ENCODE data around the gene STRN3. TPM values are rescaled to one million over a fixed set of nuclear protein-coding genes. Genes with fewer than 3 reads are reported as not detected.
"Not testable (repeated sequence)": the region's sequence is repeated elsewhere in the genome, so short reads cannot be mapped to it uniquely, and the experiment has no call there.

STRN3 gene
- total RNA-seq, 1 donor from 2014 or later: 35.0 TPM

DNA sequence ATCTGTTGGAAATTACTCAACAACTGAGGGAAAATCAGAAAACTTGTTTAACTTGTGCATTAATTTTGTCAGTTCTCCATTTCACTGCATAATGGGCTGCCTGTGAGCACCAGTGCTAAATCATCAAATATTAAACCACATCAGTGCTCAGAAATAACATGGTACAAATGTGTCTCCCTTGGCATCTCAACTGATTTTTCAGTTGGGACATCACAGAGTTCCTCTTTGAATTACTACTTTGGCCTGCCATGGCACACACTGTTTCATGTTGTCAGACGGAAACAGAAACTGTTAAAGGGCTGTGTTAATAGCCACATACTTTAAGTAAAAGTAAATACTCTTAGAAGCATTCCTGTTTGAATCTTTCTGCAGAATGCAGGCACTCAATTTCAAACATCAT, 42.1 kb upstream of the STRN3 start:
- no peak for DNase-seq
- peak; percentile 92 for ATAC-seq
- TF ChIP-seq, protein P1, sequence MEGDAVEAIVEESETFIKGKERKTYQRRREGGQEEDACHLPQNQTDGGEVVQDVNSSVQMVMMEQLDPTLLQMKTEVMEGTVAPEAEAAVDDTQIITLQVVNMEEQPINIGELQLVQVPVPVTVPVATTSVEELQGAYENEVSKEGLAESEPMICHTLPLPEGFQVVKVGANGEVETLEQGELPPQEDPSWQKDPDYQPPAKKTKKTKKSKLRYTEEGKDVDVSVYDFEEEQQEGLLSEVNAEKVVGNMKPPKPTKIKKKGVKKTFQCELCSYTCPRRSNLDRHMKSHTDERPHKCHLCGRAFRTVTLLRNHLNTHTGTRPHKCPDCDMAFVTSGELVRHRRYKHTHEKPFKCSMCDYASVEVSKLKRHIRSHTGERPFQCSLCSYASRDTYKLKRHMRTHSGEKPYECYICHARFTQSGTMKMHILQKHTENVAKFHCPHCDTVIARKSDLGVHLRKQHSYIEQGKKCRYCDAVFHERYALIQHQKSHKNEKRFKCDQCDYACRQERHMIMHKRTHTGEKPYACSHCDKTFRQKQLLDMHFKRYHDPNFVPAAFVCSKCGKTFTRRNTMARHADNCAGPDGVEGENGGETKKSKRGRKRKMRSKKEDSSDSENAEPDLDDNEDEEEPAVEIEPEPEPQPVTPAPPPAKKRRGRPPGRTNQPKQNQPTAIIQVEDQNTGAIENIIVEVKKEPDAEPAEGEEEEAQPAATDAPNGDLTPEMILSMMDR (IDR thresholded peaks at IDR 0.05): no peak
- no peaks in the 10 kb centered on the region for H3K27me3 ChIP-seq
- peaks cover 7% of the 10 kb centered on the region for H3K4me1 ChIP-seq
- no peak overlapping the region for H3K4me3 ChIP-seq
- H3K36me3 ChIP-seq: no peaks in the 10 kb centered on the region
- H3K27ac ChIP-seq: peak overlapping the region; percentile 39
- intact Hi-C loops (cut with DNase I): no loop called here
- H3K9me3 ChIP-seq: no peaks in the 10 kb centered on the region

DNA sequence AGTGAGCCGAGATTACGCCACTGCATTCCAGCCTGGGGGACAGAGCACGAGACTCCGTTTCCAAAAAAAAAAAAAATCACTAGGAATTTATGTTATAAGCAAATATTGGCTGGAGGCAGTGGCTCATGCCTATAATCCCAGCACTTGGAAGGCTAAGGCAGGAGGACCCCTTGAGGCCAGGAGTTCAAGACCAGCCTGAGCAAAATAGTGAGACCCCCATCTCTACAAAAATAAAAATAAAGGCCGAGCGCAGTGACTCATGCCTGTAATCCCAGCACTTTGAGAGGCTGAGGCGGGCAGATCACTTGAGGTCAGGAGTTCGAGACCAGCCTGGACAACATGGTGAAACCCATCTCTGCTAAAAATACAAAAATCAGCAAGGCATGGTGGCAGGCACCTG, 36.7 kb upstream of the STRN3 start:
- intact Hi-C loops (cut with DNase I); H3K27me3 ChIP-seq; ATAC-seq; H3K4me3 ChIP-seq; H3K27ac ChIP-seq; H3K36me3 ChIP-seq; H3K9me3 ChIP-seq; DNase-seq: not testable (repeated sequence)
- H3K4me1 ChIP-seq: peaks cover 13% of the 10 kb centered on the region

DNA sequence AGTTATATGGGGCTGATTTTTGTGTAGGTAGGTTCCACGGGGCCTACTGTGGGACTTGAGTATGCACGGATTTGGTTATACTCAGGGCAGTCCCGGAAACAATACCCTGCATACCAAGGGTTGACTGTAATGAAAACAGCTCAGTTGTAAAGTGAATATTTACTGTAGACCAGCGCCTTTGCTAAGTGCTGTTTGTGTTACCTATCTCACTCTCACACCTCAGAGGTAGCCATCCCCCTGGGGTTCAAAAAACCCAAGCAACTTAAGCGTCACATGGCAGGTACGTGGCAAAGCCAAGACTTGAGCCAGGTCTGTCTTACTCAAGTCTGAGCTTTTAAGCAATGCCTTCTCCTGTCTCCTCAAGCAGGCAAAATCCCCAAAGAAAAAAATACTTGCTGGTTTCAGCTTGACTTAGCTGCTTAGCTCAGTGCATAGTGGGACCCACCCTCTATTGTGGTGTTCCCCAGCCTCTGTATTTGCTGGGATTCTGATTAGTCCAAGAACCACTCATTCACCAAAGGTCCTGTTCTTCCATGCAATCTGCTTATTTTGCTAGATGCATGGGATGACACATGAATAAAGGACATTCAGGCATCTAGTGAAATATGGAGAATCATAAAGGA, 34.2 kb upstream of the STRN3 start:
- intact Hi-C loops (cut with DNase I): no loop called here
- no peak overlapping the region for H3K27ac ChIP-seq

DNA sequence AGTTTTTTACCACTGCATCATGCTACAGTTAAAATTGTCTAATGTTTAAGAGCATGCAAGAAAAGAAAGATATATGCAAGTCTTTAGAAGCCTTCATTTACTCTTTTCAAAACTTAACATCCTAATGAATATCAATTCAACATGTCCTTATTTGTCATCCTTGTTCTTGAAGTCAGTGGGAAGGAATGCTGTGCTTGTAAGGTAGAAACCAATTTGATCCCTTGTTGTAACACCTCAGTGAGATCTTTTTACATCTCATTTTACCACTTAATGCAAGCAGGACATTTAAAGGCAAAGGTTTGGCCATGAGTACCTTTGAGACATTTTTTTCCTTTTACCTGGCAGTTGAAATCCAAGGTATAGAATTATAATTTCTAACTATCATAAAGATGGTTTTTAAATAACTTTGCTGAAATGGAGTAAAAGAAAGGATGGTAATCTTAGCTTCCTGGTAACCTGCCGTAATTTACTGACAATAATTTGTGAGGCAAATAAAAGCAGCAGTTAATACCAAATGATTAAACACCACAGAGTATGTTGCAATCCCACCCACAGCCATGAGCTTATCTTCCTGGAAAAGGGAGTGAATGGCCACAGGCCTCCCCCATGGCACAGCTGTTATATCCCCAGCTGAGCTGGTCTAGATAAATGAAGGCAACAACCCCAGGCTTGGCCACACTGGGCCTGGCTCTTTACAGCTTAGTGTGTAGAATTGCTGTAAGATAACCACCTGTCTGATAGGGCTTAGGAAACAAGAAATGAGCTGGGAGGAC, 33.2 kb upstream of the STRN3 start:
- intact Hi-C loops (cut with DNase I): no loop called here
- H3K4me3 ChIP-seq: no peak overlapping the region
- peaks cover 10% of the 10 kb centered on the region for H3K4me1 ChIP-seq
- TF ChIP-seq, protein P1 (IDR thresholded peaks at IDR 0.05): no peak
- H3K9me3 ChIP-seq: no peaks in the 10 kb centered on the region
- ATAC-seq (peak; percentile 83), DNase-seq (no peak)
- H3K36me3 ChIP-seq: no peaks in the 10 kb centered on the region
- H3K27ac ChIP-seq: no peak overlapping the region
- no peaks in the 10 kb centered on the region for H3K27me3 ChIP-seq

More for the DNA sequence above, 34.2 kb upstream of the STRN3 start:
- ATAC-seq (peak; percentile 62), DNase-seq (no peak)
- no peaks in the 10 kb centered on the region for H3K9me3 ChIP-seq
- TF ChIP-seq, protein P1 (IDR thresholded peaks at IDR 0.05): no peak
- peaks cover 10% of the 10 kb centered on the region for H3K4me1 ChIP-seq
- no peak overlapping the region for H3K4me3 ChIP-seq
- H3K27me3 ChIP-seq: no peaks in the 10 kb centered on the region
- no peaks in the 10 kb centered on the region for H3K36me3 ChIP-seq

DNA sequence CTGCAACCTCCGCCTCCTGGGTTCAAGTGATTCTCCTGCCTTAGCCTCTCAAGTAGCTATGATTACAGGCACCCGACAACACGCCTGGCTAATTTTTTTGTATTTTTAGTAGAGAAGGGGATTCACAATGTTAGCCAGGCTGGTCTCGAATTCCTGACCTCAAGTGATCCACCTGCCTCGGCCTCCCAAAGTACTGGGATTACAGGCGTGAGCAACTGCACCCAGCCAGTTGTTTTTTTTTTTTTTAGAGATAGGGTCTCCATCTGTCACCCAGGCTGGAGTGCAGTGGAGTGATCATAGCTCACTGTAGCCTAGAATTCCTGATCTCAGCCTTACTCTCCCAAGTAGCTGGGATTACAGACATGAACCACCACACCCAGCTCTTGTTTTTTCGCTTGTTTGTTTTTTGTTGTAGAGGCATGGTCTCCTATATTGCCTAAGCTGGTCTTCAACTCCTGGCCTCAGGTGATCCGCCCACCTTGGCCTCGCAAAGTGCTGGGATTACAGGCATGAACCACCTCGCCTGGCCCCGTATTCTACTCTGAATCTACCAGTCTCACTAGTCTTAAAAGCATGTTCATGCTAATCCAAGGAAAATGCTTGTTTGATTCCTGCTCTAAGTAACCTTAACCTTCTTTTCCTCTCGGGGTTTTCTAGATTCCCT, 31.7 kb upstream of the STRN3 start:
- intact Hi-C loops (cut with DNase I): no loop called here
- no peak for ATAC-seq

More for the DNA sequence above, 31.7 kb upstream of the STRN3 start:
- Histone ChIP-seq H3K36me3 (no peaks in the 10 kb centered on the region), H3K4me1 (peaks cover 10% of the 10 kb centered on the region), H3K9me3 (no peaks in the 10 kb centered on the region), H3K4me3 (no peak overlapping the region), H3K27ac (no peak overlapping the region), H3K27me3 (no peaks in the 10 kb centered on the region)
- TF ChIP-seq, protein P1 (IDR thresholded peaks at IDR 0.05): no peak
- no peak for DNase-seq

Measured in upper lobe of right lung (tissue), 1 donor.